ENCODE results near the gene RUBCNL.

Gene RUBCNL

GRCh38 chr13:46297361-46297811 is 89.7 kb downstream of the RUBCNL start:
- no peak for FAIRE-seq

DNA sequence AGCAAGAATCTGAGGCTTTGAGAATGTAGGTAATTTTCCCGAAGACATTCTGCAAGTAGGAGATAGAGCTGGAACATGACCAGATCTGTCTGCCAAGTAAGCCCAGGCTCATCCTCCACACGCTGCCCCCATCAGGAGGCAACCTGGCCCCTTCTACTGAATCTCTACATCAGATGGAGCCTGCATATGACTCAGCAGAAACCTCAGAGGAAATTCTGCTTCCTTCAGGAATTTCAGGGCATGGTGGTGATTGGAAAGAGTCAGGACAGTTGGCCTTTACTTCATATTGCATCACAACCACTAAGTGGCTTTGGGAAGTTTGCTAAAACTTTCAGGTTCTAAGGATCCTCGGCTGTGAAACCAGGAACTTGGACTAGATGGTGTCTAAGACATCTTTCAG is 90.1 kb downstream of the RUBCNL start:
- FAIRE-seq = no peak

DNA sequence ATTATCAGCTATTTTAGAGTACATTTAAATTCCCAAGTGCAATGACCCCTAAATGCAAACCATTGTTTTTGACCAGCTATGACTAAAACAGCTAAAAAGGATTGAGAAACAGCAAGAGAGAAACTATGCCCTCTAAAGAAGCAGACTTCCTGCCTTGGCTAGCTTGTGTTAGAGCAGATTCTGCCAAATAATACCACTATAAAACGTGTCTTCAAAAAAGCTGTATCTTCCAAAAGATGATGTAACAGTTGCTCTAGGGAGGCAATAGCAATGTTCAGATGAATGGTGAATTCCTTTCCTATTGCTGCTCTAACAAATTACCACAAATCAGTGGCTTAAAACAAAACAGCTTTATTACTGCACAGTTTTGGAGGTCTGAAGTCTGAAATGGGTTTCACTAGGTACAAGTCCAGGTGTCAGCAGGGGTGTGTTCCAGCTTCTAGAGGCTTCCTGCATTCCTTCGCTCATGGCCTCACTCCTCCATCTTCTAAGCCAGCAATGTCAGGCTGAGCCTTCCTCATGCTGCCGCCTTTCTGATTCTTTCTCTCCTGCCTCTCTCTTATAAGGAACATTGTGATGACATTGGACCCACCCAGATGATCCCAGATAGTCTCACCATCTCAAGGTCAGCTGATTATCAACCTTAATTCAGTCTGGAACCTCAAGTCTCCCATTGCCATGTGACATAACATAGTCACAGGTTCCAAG is 90.8 kb downstream of the RUBCNL start:
- no peak for FAIRE-seq

DNA sequence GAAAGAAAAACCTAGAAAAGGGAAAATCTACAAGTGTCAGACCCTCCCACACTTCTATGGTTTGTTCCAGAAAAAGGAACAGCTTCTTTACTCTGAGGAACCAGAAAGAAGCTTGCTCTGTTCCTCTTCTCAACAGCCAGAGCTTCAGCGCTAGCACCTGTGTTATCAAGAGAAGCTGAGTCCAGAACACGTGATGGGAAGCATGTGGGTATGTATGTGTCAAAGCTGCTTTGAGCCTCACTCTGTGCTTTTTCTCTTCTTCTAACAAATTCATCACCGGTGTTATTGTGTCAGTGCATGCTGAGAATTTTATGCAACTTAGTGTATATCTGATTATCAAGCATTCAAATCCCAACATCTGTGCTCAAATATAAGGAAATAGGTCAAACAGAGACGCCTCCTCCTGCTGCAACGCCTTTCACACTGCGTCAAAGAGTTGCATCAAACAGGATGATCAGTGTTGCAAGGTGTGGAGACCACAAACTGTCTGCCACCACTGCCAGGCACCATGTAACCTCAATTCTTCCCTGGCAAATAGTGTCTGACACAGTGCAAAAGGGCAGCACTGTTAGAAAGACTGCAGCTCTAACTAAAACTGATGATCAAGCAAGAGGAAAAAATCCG is 91.4 kb downstream of the RUBCNL start:
- FAIRE-seq = no peak

DNA sequence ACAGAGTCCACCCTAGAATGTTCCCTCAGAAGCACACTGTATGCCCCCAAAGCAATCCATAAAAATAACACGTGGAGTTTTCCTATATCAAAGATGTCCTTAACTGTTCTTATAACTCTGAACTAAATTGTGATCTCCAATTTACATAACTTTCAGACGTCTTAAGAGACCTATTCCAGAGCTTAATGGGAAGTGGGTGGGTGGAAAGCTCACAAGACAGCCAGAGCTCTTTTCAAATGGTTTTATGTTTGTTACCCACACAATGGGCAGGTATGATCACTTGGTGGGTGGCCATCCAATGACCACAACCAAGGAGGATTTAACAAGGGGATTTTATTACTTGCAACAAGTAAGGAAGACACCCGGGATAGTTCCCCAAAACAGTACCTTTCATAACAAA is 93.6 kb downstream of the RUBCNL start:
- no peak for FAIRE-seq

Measured in TTC549 (cell line).